ENCODE results near the gene TRMT61A. TPM values are rescaled to one million over a fixed set of nuclear protein-coding genes. Genes with fewer than 3 reads are reported as not detected.

The TRMT61A gene
- polyA plus RNA-seq, 1 donor: 8.5 TPM

DNA sequence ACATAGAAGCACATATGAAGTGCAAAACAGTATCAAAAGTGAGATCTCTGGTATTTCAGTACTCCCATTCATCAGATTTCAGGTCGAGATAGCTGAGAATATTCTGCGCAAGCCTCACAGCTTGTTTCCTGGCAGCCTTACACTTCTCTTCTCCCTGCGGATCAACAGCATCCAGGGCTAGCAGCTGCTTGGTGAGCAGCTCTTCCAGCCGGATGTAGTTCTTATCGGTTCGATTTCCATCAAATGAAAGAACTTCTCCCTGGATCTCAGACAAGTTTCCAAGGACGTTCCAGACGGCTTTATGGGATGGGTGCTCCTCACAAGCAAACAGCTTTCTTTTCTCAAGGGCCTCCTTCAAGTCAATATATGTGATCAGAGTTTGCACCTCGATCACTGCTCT is 30.8 kb downstream of the TRMT61A start:
- Histone ChIP-seq H3K9me3 (ENCODE audit: control insufficient read depth, low read depth, low read length) (no peaks in the 10 kb centered on the region), H3K4me1 (ENCODE audit: control insufficient read depth, insufficient read depth, low read length) (peaks cover 17% of the 10 kb centered on the region), H3K27me3 (ENCODE audit: control insufficient read depth, insufficient read depth, low read length) (no peaks in the 10 kb centered on the region), H3K27ac (ENCODE audit: low read length) (no peak overlapping the region), H3K4me3 (ENCODE audit: low read length) (no peak overlapping the region), H3K36me3 (ENCODE audit: control insufficient read depth, insufficient read depth, low read length) (peaks cover 27% of the 10 kb centered on the region)
- no peak for DNase-seq
- WGBS (ENCODE audit: insufficient coverage, low lambda C conversion rate): 93% methylated on average over 3 of the region's 9 CpGs

DNA sequence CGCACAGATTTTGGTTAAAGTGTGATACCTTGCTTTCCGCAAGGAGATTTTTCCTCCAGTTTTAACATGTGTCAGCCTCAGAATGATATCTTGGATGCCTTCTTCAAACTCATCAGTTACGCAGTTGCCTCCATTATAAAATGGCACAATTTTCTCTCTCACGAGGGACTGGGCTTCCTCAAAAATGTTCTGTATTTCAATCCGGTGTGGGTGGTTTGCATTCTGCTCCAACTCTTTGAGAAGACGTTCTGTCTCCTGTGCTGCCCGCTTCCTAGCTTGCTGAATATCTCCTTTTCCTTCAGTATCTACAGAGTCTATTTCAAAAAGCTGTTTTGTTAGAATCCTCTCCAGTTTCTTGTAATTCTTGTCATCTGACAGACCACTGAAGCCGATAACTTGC is 31.7 kb downstream of the TRMT61A start:
- DNase-seq: no peak
- 89% methylated on average over 3 of the region's 8 CpGs for WGBS (ENCODE audit: insufficient coverage, low lambda C conversion rate)
- no peaks in the 10 kb centered on the region for H3K27me3 ChIP-seq (ENCODE audit: control insufficient read depth, insufficient read depth, low read length)
- no peaks in the 10 kb centered on the region for H3K9me3 ChIP-seq (ENCODE audit: control insufficient read depth, low read depth, low read length)
- H3K36me3 ChIP-seq (ENCODE audit: control insufficient read depth, insufficient read depth, low read length): peaks cover 26% of the 10 kb centered on the region
- peak overlapping the region; percentile 92 for H3K4me3 ChIP-seq (ENCODE audit: low read length)
- H3K27ac ChIP-seq (ENCODE audit: low read length): no peak overlapping the region
- H3K4me1 ChIP-seq (ENCODE audit: control insufficient read depth, insufficient read depth, low read length): peaks cover 17% of the 10 kb centered on the region

DNA sequence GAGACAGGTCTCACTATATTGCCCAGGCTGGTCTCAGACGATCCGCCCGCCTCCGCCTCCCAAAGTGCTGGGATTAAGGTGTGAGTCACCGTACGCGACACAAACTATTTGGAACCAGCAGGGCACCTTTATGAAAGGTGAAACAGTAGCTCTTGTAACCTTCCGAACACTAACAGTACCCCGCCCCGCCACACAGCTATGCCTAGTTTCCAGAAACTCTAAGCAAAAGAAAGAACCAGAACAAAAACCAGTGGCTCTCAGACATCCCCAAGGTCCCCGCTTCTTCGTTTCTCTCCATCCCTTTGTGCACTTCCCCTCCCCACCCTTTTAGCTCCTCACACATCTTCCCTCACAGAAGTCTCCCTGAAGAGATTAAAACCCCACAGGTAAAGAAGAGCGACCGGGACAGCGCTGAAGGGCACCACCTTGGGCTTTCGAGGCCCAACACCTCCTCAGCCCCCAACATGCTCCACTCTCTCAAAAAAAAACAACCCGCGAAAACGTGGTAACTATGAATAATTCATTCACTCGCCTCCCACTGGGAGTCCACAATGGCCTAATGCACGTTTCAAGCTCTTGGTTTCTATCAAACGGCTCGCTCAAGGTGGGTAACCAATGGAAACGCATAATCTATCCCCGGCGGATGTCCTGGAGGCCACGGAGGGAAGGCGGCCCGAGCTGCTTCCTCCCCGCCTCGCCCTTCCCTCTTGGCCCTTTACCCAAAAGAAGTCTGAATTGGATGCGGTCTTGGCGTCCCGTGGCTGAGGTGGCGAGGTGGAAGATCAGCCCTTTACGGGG is 32.6 kb downstream of the TRMT61A start:
- WGBS (ENCODE audit: insufficient coverage, low lambda C conversion rate): no CpG with 5 or more reads among the region's 36 CpGs
- peaks cover 17% of the 10 kb centered on the region for H3K4me1 ChIP-seq (ENCODE audit: control insufficient read depth, insufficient read depth, low read length)
- H3K27ac ChIP-seq (ENCODE audit: low read length): peak overlapping the region; percentile 86
- DNase-seq: peak in 1 of 2 donors; percentile 58
- H3K27me3 ChIP-seq (ENCODE audit: control insufficient read depth, insufficient read depth, low read length): no peaks in the 10 kb centered on the region
- H3K9me3 ChIP-seq (ENCODE audit: control insufficient read depth, low read depth, low read length): no peaks in the 10 kb centered on the region
- H3K4me3 ChIP-seq (ENCODE audit: low read length): peak overlapping the region; percentile 92
- H3K36me3 ChIP-seq (ENCODE audit: control insufficient read depth, insufficient read depth, low read length): peaks cover 29% of the 10 kb centered on the region

DNA sequence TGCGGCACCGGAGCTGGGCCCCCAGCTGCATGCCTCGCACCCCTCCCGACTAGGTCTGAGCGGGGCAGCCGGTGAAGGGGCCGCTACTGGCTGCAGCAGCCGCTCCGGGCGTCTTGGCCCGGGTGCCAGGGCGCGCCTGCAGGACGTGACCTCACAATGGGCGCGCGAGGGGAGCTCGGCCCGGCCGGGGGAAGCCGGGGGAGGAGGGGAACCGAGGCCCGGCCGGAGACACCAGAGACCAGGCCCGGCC is 33.1 kb downstream of the TRMT61A start:
- H3K4me1 ChIP-seq (ENCODE audit: control insufficient read depth, insufficient read depth, low read length): peaks cover 17% of the 10 kb centered on the region
- no CpG with 5 or more reads among the region's 25 CpGs for WGBS (ENCODE audit: insufficient coverage, low lambda C conversion rate)

DNA sequence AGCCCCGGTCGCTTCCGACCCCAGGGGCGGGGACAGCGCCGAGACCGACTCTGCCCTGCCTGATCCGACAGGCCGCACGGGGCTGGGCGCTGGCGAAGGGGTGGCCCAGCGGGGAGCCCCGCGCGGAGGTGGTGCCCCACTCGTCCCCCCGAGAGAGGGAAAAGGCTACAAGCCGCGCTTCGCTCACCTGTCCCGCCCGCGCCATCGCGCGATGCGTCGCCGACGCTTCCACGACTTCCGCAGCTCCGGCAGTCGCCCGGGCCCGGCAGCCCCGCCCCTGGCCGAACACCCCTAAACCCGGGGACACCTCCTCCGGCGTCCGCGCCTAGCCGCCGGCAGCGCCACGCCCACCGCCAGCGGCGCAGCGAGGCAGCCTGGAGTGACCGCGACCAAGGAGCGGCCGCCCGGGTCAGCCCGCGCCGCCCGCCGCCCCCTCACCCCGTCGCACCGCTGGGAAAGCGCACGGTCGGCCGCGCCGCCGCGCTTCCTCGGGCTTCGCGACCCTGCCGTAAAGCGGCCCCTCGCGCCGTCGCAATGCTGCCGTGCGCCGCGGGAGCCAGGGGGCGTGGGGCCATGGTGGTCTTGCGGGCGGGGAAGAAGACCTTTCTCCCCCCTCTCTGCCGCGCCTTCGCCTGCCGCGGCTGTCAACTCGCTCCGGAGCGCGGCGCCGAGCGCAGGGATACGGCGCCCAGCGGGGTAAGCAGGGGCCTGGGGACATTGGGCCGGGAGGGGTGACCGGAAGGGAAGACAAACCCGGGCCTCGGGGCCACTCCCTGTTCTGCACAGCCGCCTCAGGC is 33.6 kb downstream of the TRMT61A start, which contains the start of the genes BAG5 and COA8:
Gene BAG5, minus strand, starts transcription at position 229 of the 797 bp plus-strand sequence. CDS start 1,493 bp downstream, outside the sequence.
Gene COA8, plus strand, starts transcription at position 532 of the 797 bp plus-strand sequence. Its CDS starts 42 bp downstream, at position 574.
- DNase-seq: peak; percentile 79 to 96
- Histone ChIP-seq H3K4me3 (ENCODE audit: low read length) (peak within 1 kb of the TSS; percentile 92), H3K36me3 (ENCODE audit: control insufficient read depth, insufficient read depth, low read length) (peaks cover 33% of the 10 kb centered on the region), H3K27me3 (ENCODE audit: control insufficient read depth, insufficient read depth, low read length) (no peaks in the 10 kb centered on the region), H3K9me3 (ENCODE audit: control insufficient read depth, low read depth, low read length) (no peaks in the 10 kb centered on the region), H3K4me1 (ENCODE audit: control insufficient read depth, insufficient read depth, low read length) (peaks cover 17% of the 10 kb centered on the region), H3K27ac (ENCODE audit: low read length) (peak within 1 kb of the TSS; percentile 86)
- no CpG with 5 or more reads among the region's 109 CpGs for WGBS (ENCODE audit: insufficient coverage, low lambda C conversion rate)

More for the DNA sequence above, 33.1 kb downstream of the TRMT61A start:
- no peaks in the 10 kb centered on the region for H3K27me3 ChIP-seq (ENCODE audit: control insufficient read depth, insufficient read depth, low read length)
- H3K36me3 ChIP-seq (ENCODE audit: control insufficient read depth, insufficient read depth, low read length): peaks cover 33% of the 10 kb centered on the region
- H3K9me3 ChIP-seq (ENCODE audit: control insufficient read depth, low read depth, low read length): no peaks in the 10 kb centered on the region
- no peak for DNase-seq
- H3K4me3 ChIP-seq (ENCODE audit: low read length): peak overlapping the region; percentile 92
- H3K27ac ChIP-seq (ENCODE audit: low read length): peak overlapping the region; percentile 86

DNA sequence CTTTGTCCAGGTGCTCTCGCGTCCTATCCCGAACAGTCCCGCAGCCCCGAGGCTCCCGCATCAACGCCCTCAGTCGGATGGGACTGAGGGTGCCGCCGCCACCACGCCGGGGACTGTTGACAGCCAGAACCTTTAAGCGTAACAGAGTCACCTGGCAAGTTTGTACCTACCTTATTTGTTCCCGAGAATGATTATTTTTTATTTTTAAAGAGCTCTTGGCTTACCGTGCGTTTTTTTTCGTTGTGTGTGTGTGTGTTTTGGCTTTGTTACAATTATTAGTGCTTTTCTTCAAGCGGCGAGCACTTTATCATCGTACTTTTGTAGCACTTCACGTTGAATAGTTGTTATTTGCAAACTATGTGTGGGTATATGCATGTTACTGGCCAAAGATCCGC is 34.2 kb downstream of the TRMT61A start:
- no CpG with 5 or more reads among the region's 22 CpGs for WGBS (ENCODE audit: insufficient coverage, low lambda C conversion rate)

DNA sequence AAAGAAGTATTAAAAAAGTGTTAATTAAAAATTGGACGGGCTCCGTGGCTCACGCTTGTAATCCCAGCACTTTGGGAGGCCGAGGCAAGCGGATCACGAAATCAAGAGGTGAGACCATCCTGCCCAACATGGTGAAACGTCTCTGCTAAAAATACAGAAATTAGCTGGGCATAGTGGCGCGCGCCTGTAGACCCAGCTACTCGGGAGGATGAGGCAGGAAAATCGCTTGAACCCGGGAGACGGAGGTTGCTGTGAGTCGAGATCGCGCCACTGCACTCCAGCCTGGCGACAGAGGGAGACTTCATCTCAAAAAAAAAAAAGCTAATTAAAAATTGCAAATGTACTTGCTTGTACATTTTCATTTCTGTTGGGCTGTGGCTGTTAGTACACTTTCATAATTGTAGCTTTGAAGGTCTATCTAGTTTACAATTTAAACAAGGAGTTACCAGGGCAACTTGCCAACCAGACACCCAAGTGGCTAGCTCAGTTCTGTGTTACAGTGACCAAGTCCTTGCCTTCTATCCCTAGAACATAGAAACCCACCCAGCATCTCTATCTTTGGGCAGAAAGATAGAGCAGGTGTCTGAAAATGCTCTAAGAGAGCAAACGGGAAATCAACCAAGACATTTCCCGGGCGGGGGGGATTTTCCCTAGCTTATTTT is 35.0 kb downstream of the TRMT61A start:
- DNase-seq: no peak
- Histone ChIP-seq H3K9me3 (ENCODE audit: control insufficient read depth, low read depth, low read length) (no peaks in the 10 kb centered on the region), H3K4me1 (ENCODE audit: control insufficient read depth, insufficient read depth, low read length) (peaks cover 17% of the 10 kb centered on the region), H3K27me3 (ENCODE audit: control insufficient read depth, insufficient read depth, low read length) (no peaks in the 10 kb centered on the region), H3K27ac (ENCODE audit: low read length) (no peak overlapping the region), H3K36me3 (ENCODE audit: control insufficient read depth, insufficient read depth, low read length) (peaks cover 23% of the 10 kb centered on the region), H3K4me3 (ENCODE audit: low read length) (peak overlapping the region; percentile 82)
- 90% methylated on average over 2 of the region's 21 CpGs for WGBS (ENCODE audit: insufficient coverage, low lambda C conversion rate)

More for the DNA sequence above, 34.2 kb downstream of the TRMT61A start:
- DNase-seq: no peak
- Histone ChIP-seq H3K4me1 (ENCODE audit: control insufficient read depth, insufficient read depth, low read length) (peaks cover 17% of the 10 kb centered on the region), H3K27ac (ENCODE audit: low read length) (peak overlapping the region; percentile 86), H3K4me3 (ENCODE audit: low read length) (peak overlapping the region; percentile 82), H3K9me3 (ENCODE audit: control insufficient read depth, low read depth, low read length) (no peaks in the 10 kb centered on the region), H3K27me3 (ENCODE audit: control insufficient read depth, insufficient read depth, low read length) (no peaks in the 10 kb centered on the region), H3K36me3 (ENCODE audit: control insufficient read depth, insufficient read depth, low read length) (peaks cover 29% of the 10 kb centered on the region)

DNA sequence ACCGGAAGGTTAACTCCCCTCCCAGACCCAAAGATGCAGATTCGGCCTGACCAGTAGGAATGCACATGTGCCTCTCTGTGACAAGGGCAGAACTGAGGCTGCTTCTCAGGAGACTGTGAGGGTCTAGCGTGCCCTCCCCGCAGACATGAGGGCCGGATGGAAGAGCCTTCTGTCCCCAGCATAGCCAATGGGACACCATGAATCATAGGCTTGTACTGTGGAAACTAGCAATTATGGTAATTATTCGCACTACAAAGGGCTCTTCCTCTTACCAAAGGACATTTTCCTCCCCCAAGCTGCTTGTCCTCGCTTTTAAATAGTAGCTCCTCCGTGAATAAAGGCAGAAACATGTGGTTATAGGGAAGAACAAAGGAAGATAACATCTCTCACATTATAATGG is 40.0 kb downstream of the TRMT61A start:
- 75% methylated on average over 2 of the region's 8 CpGs for WGBS (ENCODE audit: insufficient coverage, low lambda C conversion rate)
- peaks cover 20% of the 10 kb centered on the region for H3K36me3 ChIP-seq (ENCODE audit: control insufficient read depth, insufficient read depth, low read length)
- no peak overlapping the region for H3K27ac ChIP-seq (ENCODE audit: low read length)
- no peaks in the 10 kb centered on the region for H3K9me3 ChIP-seq (ENCODE audit: control insufficient read depth, low read depth, low read length)
- H3K4me3 ChIP-seq (ENCODE audit: low read length): no peak overlapping the region
- peaks cover 4% of the 10 kb centered on the region for H3K4me1 ChIP-seq (ENCODE audit: control insufficient read depth, insufficient read depth, low read length)
- DNase-seq: no peak
- H3K27me3 ChIP-seq (ENCODE audit: control insufficient read depth, insufficient read depth, low read length): no peaks in the 10 kb centered on the region

DNA sequence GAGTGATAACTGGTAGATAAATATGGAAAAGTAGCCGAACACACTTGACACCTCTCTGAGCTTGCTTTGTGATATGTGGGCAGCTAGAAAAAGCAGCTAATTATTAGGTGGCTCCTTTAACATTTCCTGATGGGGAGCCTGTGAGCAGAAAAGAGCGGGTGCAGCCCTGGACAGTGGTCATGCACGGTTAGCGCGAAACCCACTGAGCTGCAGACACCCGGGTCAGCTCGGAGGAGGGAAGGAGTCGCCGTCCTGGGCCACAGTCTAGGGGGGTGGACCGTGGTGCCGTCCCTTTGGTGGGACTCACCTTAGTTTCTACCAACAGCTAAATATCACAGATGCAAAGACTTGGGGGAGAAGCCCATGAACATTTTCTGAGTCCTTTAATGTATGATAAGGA is 40.4 kb downstream of the TRMT61A start:
- H3K9me3 ChIP-seq (ENCODE audit: control insufficient read depth, low read depth, low read length): no peaks in the 10 kb centered on the region
- DNase-seq: no peak
- no peaks in the 10 kb centered on the region for H3K4me1 ChIP-seq (ENCODE audit: control insufficient read depth, insufficient read depth, low read length)
- 100% methylated on average over 1 of the region's 11 CpGs for WGBS (ENCODE audit: insufficient coverage, low lambda C conversion rate)
- H3K36me3 ChIP-seq (ENCODE audit: control insufficient read depth, insufficient read depth, low read length): peaks cover 24% of the 10 kb centered on the region
- no peaks in the 10 kb centered on the region for H3K27me3 ChIP-seq (ENCODE audit: control insufficient read depth, insufficient read depth, low read length)
- H3K27ac ChIP-seq (ENCODE audit: low read length): no peak overlapping the region
- H3K4me3 ChIP-seq (ENCODE audit: low read length): no peak overlapping the region

DNA sequence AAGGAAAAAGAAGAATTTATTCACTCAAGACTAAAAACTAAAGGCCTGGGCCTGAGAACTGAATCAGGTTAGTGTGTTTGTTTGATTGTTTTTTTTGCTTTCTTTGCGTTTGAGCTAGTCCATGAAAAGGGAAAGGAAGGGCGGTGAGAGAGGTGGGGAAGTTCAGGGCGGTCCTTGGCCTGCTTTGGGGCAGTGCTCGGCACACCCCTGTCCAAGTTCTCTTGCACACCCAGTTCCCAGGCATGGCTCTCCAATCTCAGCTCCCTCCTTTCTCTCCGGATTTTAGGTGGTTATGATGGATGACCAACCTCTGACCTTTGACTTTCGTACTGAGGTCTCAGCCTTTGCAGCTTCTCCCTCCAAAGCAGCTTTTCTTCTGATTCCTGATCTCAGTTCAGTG is 45.1 kb downstream of the TRMT61A start:
- no peaks in the 10 kb centered on the region for H3K9me3 ChIP-seq (ENCODE audit: control insufficient read depth, low read depth, low read length)
- H3K4me1 ChIP-seq (ENCODE audit: control insufficient read depth, insufficient read depth, low read length): peaks cover 3% of the 10 kb centered on the region
- no peak overlapping the region for H3K4me3 ChIP-seq (ENCODE audit: low read length)
- no peak overlapping the region for H3K27ac ChIP-seq (ENCODE audit: low read length)
- no peaks in the 10 kb centered on the region for H3K27me3 ChIP-seq (ENCODE audit: control insufficient read depth, insufficient read depth, low read length)
- no CpG with 5 or more reads among the region's 6 CpGs for WGBS (ENCODE audit: insufficient coverage, low lambda C conversion rate)
- DNase-seq: no peak
- H3K36me3 ChIP-seq (ENCODE audit: control insufficient read depth, insufficient read depth, low read length): peaks cover 50% of the 10 kb centered on the region

All from large intestine (tissue), 3 donors.